HG02642 (cell line): ENCODE measurements around the gene MALAT1.
"Not testable (repeated sequence)": the region's sequence is repeated elsewhere in the genome, so short reads cannot be mapped to it uniquely, and the experiment has no call there.

Experiments
- ATAC-seq: cut with Tn5 transposase; IDR thresholded peaks from one replicate; pipeline ENCODE4 v1.9.1; 2021; ENCODE audit warnings: mild to moderate bottlenecking; ENCODE audit not compliant: unreplicated experiment, poor library complexity

The MALAT1 gene

GRCh38 chr11:65498977-65499712 lies at the start of gene MALAT1:
TSS of gene MALAT1 (plus strand) at chr11:65499045.
- peak; percentile 34 for ATAC-seq

- ATAC-seq, result not testable (repeated sequence)
Measured at GRCh38 chr11:65451301-65451700, 47.5 kb upstream of the MALAT1 start.

GRCh38 chr11:65452259-65452658 lies 46.6 kb upstream of the MALAT1 start:
- ATAC-seq, result not testable (repeated sequence)

GRCh38 chr11:65452806-65453490 lies 45.9 kb upstream of the MALAT1 start:
- ATAC-seq, result no peak

- no peak for ATAC-seq
Measured at GRCh38 chr11:65454311-65454695, 44.5 kb upstream of the MALAT1 start.

- ATAC-seq, result peak; percentile 92
Measured at GRCh38 chr11:65454696-65455456, 44.0 kb upstream of the MALAT1 start.

- no peak for ATAC-seq
Measured at GRCh38 chr11:65456418-65456817, 42.4 kb upstream of the MALAT1 start.

GRCh38 chr11:65459552-65459951 lies 39.3 kb upstream of the MALAT1 start:
- no peak for ATAC-seq

- ATAC-seq, result not testable (repeated sequence)
Measured at GRCh38 chr11:65465471-65465870, 33.4 kb upstream of the MALAT1 start.

GRCh38 chr11:65467306-65467705 lies 31.5 kb upstream of the MALAT1 start:
- not testable (repeated sequence) for ATAC-seq

GRCh38 chr11:65468874-65469333 lies 29.9 kb upstream of the MALAT1 start:
- ATAC-seq, result peak; percentile 35

GRCh38 chr11:65470433-65471049 lies 28.3 kb upstream of the MALAT1 start:
- no peak for ATAC-seq

- no peak for ATAC-seq
Measured at GRCh38 chr11:65471447-65471891, 27.4 kb upstream of the MALAT1 start.

- not testable (repeated sequence) for ATAC-seq
Measured at GRCh38 chr11:65472588-65473277, 26.1 kb upstream of the MALAT1 start.

GRCh38 chr11:65473278-65473860 lies 25.5 kb upstream of the MALAT1 start:
- no peak for ATAC-seq

GRCh38 chr11:65474864-65475263 lies 24.0 kb upstream of the MALAT1 start:
- no peak for ATAC-seq

GRCh38 chr11:65476632-65477148 lies 22.2 kb upstream of the MALAT1 start:
- peak; percentile 26 for ATAC-seq

- peak; percentile 88 for ATAC-seq
Measured at GRCh38 chr11:65477149-65477965, 21.5 kb upstream of the MALAT1 start.
